GM19193 (cell line): ENCODE data around the gene NUDT1.
A peak's percentile ranks its signal among the peaks of the same experiment; 100 is the strongest.

Source experiments
- POLR2A ChIP-seq: IDR thresholded peaks from 4 replicates; pipeline ENCODE4 v1.6.1; 2011; ENCODE audit not compliant: insufficient read depth, insufficient read length; ENCODE audit errors: extremely low read depth

The NUDT1 gene

DNA sequence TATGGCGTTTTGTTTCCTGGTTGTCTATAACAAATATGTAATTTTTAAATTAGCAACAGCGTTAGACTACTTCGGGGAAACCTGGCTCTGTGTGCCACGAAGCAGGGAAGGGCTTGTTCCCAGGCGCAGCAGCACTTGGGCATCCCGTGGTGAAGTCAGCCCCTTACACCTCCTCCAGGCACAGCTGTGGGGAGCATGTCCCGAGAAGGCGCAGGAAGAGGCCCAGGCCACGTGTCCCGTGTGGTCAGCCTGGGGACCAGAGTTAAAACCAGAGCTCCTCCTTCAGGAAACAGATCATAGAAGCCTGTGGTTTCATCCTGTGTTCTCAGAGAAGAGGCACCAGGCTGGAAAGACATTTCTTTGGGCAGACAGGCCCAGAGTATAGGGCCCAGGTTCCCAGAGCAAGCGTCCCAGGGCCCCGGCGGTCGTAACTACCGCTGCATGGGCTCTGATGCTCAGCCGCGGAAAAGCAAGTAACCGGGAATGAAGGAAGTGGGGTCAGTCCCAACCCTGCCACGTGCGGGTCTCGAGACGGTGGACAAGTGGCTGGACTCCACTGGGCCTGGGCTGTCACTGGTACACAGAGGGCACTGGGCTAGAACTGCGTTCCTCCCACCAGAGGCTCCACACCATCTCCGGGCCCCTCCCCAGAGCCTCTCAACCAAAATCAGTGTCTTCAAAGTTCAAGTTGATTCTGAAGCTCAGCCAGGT lies 7.1 kb downstream of the NUDT1 start:
- peak; percentile 14 for TF ChIP-seq POLR2A

DNA sequence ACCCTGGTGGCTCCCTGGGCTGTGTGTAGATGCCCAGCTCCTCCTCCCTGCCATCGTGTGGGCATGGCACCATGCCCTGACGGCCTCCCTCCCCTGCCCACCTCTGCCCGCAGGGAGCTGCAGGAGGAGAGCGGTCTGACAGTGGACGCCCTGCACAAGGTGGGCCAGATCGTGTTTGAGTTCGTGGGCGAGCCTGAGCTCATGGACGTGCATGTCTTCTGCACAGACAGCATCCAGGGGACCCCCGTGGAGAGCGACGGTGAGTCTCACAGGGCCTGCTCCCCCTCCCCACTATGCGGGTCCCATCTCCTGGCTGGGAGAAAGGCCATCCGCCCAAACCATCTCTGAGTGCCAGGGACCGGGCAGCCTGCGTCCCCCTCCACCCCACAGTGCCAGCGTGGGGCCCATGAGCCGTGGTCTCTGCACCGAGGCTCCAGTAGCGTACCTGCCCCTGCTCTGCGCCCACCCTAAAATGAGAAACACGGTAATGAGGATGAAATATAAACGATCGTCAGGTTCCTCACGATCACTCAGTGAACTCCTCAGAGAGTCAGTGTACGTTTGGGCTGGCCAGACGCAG lies 7.8 kb downstream of the NUDT1 start:
- TF ChIP-seq POLR2A = peak; percentile 14

DNA sequence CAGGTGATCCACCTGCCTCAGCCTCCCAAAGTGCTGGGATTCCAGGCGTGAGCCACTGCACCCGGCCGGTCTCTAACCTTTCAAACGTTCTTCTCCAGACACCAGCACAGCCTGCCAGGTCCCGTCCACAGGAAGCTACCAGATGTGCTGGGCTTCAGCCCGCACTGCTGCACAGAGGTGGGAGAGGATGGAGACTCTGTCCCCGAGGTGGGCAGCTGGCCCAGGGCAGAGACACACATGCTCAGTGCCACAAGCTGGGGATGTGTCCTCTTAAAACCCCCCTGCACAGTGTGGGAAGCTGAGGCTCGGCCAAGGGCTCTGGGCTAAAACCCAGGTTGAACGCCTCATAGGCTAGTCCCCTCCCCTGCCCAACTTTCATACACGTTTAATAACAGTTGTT lies 9.4 kb downstream of the NUDT1 start:
- no peak for TF ChIP-seq POLR2A

DNA sequence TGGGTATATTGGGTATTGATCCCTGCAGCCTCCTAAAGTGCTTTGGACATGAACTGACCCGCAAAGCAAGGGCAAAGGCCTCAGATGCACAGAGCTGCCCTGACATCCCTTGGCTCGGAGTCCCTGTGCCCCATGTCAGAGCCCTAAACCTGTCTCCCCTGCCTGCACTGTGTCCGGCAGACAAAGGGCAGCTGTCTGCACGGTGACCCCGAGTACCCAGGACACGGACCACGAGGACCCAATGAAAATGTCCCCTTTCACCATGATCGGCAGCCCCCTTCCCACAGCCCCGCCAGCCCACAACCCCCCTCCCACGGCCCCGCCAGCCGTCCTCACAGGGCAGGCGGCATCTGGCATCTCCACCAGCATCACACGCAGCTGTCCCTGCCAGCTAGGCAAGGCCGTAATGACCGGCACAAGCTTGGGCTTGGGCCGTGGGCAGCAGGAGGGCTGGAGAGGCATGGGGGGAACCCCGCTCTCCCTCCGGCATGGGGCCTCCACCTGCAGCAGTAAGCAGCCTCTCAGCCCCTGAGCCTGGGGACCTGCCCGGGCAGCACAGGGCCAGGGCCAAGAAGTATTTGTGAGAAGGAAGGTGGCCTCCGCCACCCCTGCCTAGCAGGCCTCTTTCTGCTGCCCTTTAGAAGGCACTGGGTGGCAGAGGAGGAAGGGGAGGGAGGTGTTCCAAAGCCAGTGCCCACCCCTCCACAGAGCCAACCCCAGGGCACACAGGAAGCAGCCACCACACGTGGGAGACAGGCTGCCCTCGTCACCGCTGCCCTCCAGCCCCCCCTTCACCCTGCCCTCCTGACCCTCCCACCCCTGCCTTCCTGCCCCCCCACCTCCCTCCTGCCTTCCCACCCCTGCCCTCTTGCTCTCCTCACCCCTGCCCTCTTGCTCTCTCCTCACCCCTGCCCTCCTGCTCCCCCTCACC lies 10.1 kb downstream of the NUDT1 start:
- no peak for TF ChIP-seq POLR2A

DNA sequence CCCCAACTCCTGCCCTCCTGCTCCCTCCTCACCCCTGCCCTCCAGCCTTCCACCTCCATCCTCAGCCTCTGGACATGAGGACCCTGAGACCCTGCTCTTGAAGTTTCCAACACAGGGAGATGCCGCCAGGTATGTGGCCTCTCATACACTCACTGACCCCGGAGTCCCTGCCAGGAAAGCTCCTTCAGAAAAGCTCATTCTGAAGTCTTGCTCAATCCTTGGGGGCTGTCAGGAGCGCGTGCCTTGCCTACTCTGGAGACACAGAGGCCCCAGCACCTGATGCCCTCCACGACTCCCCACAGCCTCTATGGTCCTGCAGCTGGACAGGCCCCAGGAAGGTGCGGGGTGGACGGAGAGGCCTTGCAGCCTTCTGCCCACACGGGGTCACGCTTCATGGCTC lies 11.0 kb downstream of the NUDT1 start:
- no peak for TF ChIP-seq POLR2A

DNA sequence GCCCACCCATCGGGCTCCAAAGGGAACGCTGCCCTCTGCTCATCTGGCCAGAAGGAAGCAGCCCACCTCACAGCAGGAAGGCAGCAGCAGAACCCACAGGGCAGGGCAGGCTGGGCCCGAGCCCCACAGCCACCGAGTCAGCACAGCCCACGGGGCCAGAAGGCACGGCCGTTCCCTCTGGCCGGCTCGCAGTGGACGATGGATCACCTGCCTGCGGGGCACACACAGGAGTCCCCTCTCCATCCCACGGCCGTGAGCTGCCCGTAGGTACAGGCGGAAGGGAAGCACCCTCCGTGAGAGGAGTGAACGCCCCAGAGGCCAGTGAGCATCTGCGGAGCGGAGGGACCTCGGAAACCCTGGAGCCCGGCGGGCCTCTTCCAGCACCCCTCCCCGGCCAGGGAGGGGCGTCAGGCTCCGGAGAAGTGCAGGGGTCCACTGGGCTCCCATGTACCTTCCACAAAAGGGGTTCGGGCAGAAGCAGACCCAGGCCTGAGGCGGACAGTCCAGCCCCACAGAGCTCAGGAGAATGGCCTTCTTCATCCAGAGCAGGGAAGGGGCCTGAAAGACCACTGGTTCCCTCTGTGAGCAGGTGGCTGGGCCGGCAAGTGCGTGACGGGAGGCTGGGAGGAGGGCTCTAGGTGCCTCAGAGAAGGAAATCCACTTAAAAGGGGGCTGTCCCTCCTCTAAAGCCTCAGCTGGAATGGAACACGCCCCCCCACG lies 11.7 kb downstream of the NUDT1 start:
- no peak for TF ChIP-seq POLR2A

DNA sequence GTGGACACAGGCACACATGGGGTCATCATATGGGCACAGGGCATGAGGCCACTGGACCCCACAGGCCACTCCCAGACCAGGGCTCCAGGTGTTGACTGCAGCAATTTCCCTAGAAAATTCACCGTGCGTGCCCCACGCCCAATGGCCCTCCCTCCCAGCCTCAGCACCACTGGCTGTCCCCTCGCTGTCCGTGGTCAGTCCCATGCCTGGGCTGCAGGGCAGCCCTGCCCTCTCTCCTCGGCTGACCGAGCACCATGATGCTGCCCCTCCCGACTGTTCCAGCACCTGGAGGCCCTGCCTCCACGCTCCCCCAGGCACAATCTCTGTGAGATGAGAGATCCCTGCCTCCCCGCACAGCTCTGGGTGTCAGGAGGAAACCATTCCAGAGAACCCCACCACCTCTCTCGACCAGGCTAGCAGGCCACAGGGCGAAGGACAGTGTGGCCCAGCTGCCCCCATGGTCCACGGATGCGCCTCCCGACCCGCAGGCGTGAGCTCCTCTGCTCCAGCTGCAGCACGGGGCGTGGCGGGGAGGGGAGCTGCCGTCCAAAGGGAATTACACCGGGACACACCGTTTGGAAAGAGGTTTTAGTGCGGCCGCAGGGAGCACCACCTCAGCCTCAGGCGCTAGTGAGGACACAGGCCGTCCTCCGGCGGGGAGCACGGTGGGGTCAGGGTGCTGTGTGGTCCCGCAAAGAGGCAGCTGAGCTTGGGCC lies 12.6 kb downstream of the NUDT1 start:
- TF ChIP-seq POLR2A = no peak

DNA sequence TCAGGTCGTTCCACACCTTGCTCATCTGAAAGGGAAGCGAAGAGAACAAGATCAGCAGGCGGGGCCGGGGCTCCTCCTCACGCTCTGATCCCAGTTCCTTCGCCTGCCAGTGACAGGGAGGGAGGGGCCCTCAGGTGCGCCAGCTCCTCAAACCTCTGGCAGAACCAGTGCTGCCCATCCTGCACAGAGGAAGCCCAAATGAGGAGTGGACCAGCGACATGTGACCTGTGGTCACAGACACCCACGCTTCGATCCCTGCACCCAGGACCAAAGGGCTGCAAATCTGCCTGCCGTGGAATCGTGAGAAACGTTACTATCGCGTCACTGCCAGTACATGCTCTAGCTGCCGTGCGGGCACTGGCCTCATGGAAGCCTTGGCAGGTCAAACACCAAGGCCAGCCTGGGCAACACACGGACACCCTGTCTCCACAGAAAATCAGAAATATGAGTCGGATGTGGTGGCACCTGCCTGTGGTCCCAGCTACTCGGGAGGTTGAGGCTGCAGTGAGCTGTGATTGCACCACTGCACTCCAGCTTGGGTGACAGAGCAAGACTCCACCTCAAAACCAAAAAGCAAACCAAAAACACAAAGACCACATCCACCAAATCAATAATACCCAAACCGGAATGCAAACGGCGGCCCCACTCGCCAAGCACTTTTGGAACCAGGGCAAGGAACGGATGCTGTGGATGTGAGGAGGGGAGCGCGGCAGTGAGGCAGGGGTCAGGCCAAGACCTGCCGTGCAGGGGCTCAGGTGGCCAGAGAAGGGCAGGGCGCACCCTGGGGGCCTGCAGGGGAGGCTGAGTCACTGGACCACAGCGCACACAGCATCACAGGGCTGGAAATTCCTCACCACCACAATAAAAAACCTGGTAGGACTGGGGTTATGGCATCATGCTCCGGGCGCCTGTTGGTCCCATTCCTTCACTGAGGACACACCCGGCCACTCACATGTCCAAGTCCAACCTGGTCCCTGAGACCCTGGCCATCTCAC lies 13.4 kb downstream of the NUDT1 start:
- no peak for TF ChIP-seq POLR2A

DNA sequence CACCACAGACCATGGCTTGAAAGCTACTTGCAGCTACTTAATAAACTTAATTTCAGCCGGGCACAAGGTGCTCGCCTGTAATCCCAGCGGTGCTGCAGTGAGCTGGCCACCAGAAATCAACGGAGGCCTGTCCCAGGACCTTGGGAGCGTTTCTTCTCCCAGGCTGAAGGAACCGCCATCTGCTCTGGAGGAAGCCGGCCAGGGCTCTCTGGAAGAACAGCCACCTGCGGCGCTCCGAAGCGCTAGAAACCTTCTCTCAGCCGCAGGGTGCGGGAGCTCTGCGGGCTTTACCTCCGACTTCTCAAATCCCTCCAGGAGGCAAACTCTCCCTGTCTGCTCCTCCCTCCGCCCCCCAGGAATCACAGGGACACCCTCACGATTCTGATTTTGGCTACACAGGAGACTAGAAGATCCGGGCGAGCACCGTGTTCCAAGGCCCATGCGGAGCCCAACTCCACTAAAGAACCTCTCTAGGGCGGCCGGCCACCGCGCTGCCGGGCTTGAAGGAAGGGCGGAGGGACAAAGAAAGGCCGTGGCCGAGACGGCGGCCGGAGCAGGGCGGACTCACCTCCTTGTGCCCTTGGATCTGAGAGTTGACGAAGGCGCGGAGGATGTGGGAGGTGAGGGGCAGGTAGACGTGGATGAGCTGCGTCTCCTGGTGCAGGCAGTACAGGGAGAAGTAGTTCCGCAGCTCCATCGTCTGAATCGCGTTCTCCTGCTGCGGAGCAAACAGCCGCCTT lies 14.4 kb downstream of the NUDT1 start:
- peak; percentile 3 for TF ChIP-seq POLR2A

DNA sequence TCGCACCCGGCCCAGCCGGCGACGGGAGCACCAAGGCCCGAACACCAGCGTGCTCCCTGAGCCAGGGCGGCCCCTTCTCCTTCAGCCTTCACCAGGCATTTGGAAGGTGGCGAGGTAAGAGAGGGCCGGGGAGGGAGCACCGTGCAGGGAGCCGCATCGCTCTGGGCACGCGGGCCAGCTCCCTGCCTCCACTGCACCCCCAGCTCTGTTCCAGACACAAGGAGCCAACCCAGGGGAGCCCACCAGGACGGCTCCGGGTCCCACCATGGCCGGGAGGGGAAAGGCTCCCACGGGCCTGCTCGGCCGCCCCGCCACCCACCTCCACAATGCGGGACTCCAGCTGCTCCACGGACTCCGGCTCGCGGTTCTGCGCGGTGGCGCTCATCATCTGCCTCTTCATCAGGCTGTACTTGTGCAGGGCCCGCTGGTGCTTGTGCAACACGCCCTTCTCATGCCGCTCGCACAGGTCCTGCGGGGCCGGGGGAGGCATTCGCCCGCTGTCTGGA lies 15.1 kb downstream of the NUDT1 start:
- no peak for TF ChIP-seq POLR2A

DNA sequence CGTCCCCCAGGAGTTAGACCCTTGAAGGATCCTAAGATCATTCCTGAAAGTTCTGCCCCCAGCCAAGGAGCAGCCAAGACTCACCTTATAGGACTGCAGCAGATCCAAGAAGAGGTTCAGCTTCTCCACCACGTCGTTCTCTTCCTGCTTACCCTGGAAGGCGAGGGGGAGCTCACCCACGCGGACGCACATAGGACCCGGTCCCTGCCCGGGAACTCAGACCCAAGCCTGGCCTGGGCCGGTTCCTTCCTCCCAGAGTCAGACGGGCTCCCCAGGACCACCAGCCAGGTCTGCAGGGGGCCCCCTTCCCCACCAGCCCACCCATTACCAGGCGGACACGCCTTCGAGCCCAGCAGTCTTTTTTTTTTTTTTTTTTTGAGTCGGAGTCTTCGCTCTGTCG lies 15.6 kb downstream of the NUDT1 start:
- TF ChIP-seq POLR2A = no peak

DNA sequence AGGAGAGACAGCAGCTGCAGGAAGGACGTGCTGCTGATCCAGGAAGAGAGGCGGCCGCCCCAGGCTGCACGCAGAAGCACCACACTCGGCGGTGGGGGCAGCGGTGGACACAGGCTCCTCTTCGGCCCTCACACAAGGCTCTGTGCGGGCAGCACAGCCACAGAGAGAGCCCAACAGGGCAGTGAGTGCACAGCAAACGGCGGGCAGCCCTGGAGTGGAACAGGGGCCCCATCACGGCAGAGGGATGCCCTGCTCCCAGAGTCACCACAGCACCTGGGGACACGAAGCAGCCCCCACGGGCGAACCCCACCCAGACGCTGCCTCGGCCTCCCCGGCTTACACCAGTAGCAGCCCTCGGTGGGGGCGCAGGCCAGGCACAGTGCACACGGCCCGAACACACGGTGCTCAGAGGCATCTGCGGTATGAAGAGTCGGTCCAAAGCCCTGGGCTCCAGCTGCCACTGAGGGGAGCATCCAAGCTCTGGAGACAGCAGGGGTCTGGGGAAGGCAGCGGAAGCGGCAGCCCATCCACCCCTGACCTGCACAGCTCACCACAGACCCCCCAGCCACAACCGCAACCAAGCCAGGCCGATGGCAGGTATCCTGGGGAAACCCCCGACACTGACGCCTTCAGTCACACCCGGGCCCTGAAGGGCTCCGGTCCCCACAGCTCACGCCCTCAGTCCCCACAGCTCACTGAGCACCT lies 16.8 kb downstream of the NUDT1 start:
- TF ChIP-seq POLR2A = no peak
